Endodermal cell (in vitro differentiated cells): ENCODE results near the gene GNPDA1. TPM values are rescaled to one million over a fixed set of nuclear protein-coding genes. Genes with fewer than 3 reads are reported as not detected.

Experiments
- DNase-seq: peaks from one replicate; pipeline ENCODE4 v3.0.0-alpha.2; 2017
- H3K27ac ChIP-seq: 2 replicates; pipeline ENCODE4 v1.5.1; 2013; ENCODE audit warnings: mild to moderate bottlenecking, low read depth, low read length, moderate library complexity
- H3K27me3 ChIP-seq: 2 replicates; pipeline ENCODE4 v1.6.1; 2013; ENCODE audit warnings: mild to moderate bottlenecking, low read length, moderate library complexity; ENCODE audit not compliant: insufficient read depth, control insufficient read depth, poor library complexity, severe bottlenecking
- H3K36me3 ChIP-seq: 2 replicates; pipeline ENCODE4 v1.7.0; 2013; ENCODE audit warnings: mild to moderate bottlenecking, low read length, moderate library complexity; ENCODE audit not compliant: control insufficient read depth, insufficient read depth
- H3K4me1 ChIP-seq: one replicate; pipeline ENCODE4 v1.7.0; 2013; ENCODE audit warnings: low read length; ENCODE audit not compliant: control insufficient read depth, insufficient read depth
- H3K4me3 ChIP-seq: 2 replicates; pipeline ENCODE4 v1.5.1; 2013; ENCODE audit warnings: mild to moderate bottlenecking, low read length, moderate library complexity
- H3K9ac ChIP-seq: 2 replicates; pipeline ENCODE4 v1.6.1; 2013; ENCODE audit warnings: mild to moderate bottlenecking, low read length, moderate library complexity; ENCODE audit not compliant: poor library complexity, severe bottlenecking; ENCODE audit errors: extremely low read depth
- H3K9me3 ChIP-seq: 2 replicates; pipeline ENCODE4 v1.6.1; 2013; ENCODE audit warnings: mild to moderate bottlenecking, low read length, moderate library complexity; ENCODE audit not compliant: control insufficient read depth
- H3K27ac Mint-ChIP-seq: 2 replicates; pipeline ENCODE4 v1.8.0; 2020; ENCODE audit warnings: mixed read lengths
- H3K27me3 Mint-ChIP-seq: 2 replicates; pipeline ENCODE4 v1.8.0; 2021; ENCODE audit warnings: mild to moderate bottlenecking, mixed read lengths; ENCODE audit not compliant: insufficient read depth
- H3K36me3 Mint-ChIP-seq: 2 replicates; pipeline ENCODE4 v1.8.0; 2020; ENCODE audit warnings: low read depth, mixed read lengths
- H3K4me1 Mint-ChIP-seq: 2 replicates; pipeline ENCODE4 v1.8.0; 2020; ENCODE audit warnings: mixed read lengths
- H3K4me3 Mint-ChIP-seq: 2 replicates; pipeline ENCODE4 v1.8.0; 2020; ENCODE audit warnings: mild to moderate bottlenecking, moderate library complexity, mixed read lengths
- H3K9me3 Mint-ChIP-seq: 2 replicates; pipeline ENCODE4 v1.8.0; 2020; ENCODE audit warnings: mild to moderate bottlenecking, mixed read lengths
- CTCF ChIP-seq: fragments of 200-600 bp; sonication (generic); conservative IDR thresholded peaks from 2 replicates; pipeline ENCODE4 v1.5.0; 2021; ENCODE audit warnings: antibody characterized with exemption, mild to moderate bottlenecking
- WGBS, 2 experiments: methylation state at CpG; one replicate each; pipeline versions ENCODE4 v1.1.5 to v1.1.7; 2013; ENCODE audit warnings: missing lambda C conversion rate in 2 of 2, mixed read lengths in 1 of 2; ENCODE audit not compliant: insufficient coverage in 1 of 2, insufficient read length in 1 of 2; 5-methylcytosine and 5-hydroxymethylcytosine counted together
- total RNA-seq, 2 donors: library from RNA; stranded (reverse); fragmentation: NEBNext Ultra II Directional in 1 of 2; extraction: Animal tissue kit (Norgen Biotek cat#: 25700) in 1 of 2; gene quantifications; 2 replicates in 1 of 2; 3 replicates in 1 of 2; pipeline ENCODE4 v1.2.1, GENCODE V29; 2021

The GNPDA1 gene
- total RNA-seq, 2 donors from 2014 or later: 90.9 to 118 TPM

GRCh38 chr5:142024771-142025304, 12.0 kb upstream of the GNPDA1 start:
- peak overlapping the region; percentile 89 for H3K4me3 ChIP-seq
- no peak for TF ChIP-seq CTCF
- H3K4me3 Mint-ChIP-seq: peak overlapping the region; percentile 76
- peak overlapping the region; percentile 85 for H3K27ac ChIP-seq
- DNase-seq: peak; percentile 97
- no peaks in the 10 kb centered on the region for H3K4me1 ChIP-seq
- peaks cover 10% of the 10 kb centered on the region for H3K4me1 Mint-ChIP-seq
- 2 to 5% methylated on average over 15 to 26 of the region's 26 CpGs for WGBS, 2 experiments
- H3K9me3 ChIP-seq: peaks cover 7% of the 10 kb centered on the region
- H3K36me3 Mint-ChIP-seq: no peaks in the 10 kb centered on the region
- no peaks in the 10 kb centered on the region for H3K36me3 ChIP-seq
- H3K9me3 Mint-ChIP-seq: peaks cover 5% of the 10 kb centered on the region
- H3K27me3 ChIP-seq: peaks cover 5% of the 10 kb centered on the region
- peak overlapping the region; percentile 96 for H3K27ac Mint-ChIP-seq
- peak overlapping the region; percentile 16 for H3K9ac ChIP-seq
- peaks cover 11% of the 10 kb centered on the region for H3K27me3 Mint-ChIP-seq

GRCh38 chr5:142023836-142024235, 11.0 kb upstream of the GNPDA1 start:
- H3K36me3 Mint-ChIP-seq: no peaks in the 10 kb centered on the region
- H3K4me1 ChIP-seq: no peaks in the 10 kb centered on the region
- DNase-seq: peak; percentile 4
- H3K4me1 Mint-ChIP-seq: peaks cover 10% of the 10 kb centered on the region
- peaks cover 7% of the 10 kb centered on the region for H3K9me3 ChIP-seq
- no peak for TF ChIP-seq CTCF
- no peaks in the 10 kb centered on the region for H3K36me3 ChIP-seq
- peak overlapping the region; percentile 89 for H3K4me3 ChIP-seq
- no peak overlapping the region for H3K27ac Mint-ChIP-seq
- no peak overlapping the region for H3K9ac ChIP-seq
- peaks cover 5% of the 10 kb centered on the region for H3K27me3 ChIP-seq
- H3K27ac ChIP-seq: no peak overlapping the region
- H3K27me3 Mint-ChIP-seq: peaks cover 13% of the 10 kb centered on the region
- H3K9me3 Mint-ChIP-seq: peaks cover 5% of the 10 kb centered on the region
- 89 to 93% methylated on average over 4 to 6 of the region's 6 CpGs for WGBS, 2 experiments
- H3K4me3 Mint-ChIP-seq: peak overlapping the region; percentile 76

GRCh38 chr5:142020122-142020659, 7.4 kb upstream of the GNPDA1 start:
- Mint-ChIP-seq H3K27ac (no peak overlapping the region), H3K36me3 (no peaks in the 10 kb centered on the region), H3K9me3 (peaks cover 5% of the 10 kb centered on the region), H3K4me3 (no peak overlapping the region), H3K27me3 (peaks cover 13% of the 10 kb centered on the region), H3K4me1 (peaks cover 7% of the 10 kb centered on the region)
- Histone ChIP-seq H3K36me3 (no peaks in the 10 kb centered on the region), H3K27me3 (peaks cover 5% of the 10 kb centered on the region), H3K27ac (no peak overlapping the region), H3K9ac (no peak overlapping the region), H3K4me3 (no peak overlapping the region), H3K4me1 (no peaks in the 10 kb centered on the region), H3K9me3 (peaks cover 7% of the 10 kb centered on the region)
- WGBS, 2 experiments: 88 to 100% methylated on average over 1 of the region's 1 CpG
- TF ChIP-seq CTCF: no peak
- no peak for DNase-seq
